Stimulated activated CD4-positive, alpha-beta T cell treated with anti-CD3 and anti-CD28 coated beads, Interleukin-1b, Interleukin-23, amount 100 ng/mL, for 24 hours (primary cell): ENCODE measurements around the gene SCAF1.

ENCODE experiments used
- DNase-seq, 4 experiments: peaks; one replicate each; pipeline ENCODE4 v3.0.0-alpha.2; 2020; ENCODE audit warnings: low read depth in 4 of 4, low spot score in 1 of 4

The SCAF1 gene

GRCh38 chr19:49704888-49705642 is 63.1 kb downstream of the SCAF1 start:
- DNase-seq, result no peak

GRCh38 chr19:49705919-49706318 is 63.9 kb downstream of the SCAF1 start:
- DNase-seq, result no peak
